Upper lobe of right lung (tissue), 1 donor: ENCODE results near the gene CMC4. TPM values are rescaled to one million over a fixed set of nuclear protein-coding genes. Genes with fewer than 3 reads are reported as not detected.

Experiments
- ATAC-seq: fragments of 200-7000 bp; cut with Tn5 transposase; one replicate; pipeline ENCODE4 v1.9.1; 2020; ENCODE audit warnings: mild to moderate bottlenecking, moderate library complexity
- DNase-seq: peaks from one replicate; pipeline ENCODE4 v3.0.0-alpha.2; 2020
- H3K27ac ChIP-seq: fragments of 200-600 bp; one replicate; pipeline ENCODE4 v1.8.0; 2022
- H3K27me3 ChIP-seq: fragments of 200-600 bp; one replicate; pipeline ENCODE4 v1.8.0; 2022; ENCODE audit warnings: mild to moderate bottlenecking
- H3K36me3 ChIP-seq: fragments of 200-600 bp; one replicate; pipeline ENCODE4 v1.8.0; 2022
- H3K4me1 ChIP-seq: fragments of 200-600 bp; one replicate; pipeline ENCODE4 v1.8.0; 2022
- H3K4me3 ChIP-seq: fragments of 200-600 bp; one replicate; pipeline ENCODE4 v1.8.0; 2022; ENCODE audit warnings: mild to moderate bottlenecking
- H3K9me3 ChIP-seq: fragments of 200-600 bp; one replicate; pipeline ENCODE4 v1.8.0; 2022
- CTCF ChIP-seq: fragments of 200-600 bp; IDR thresholded peaks from one replicate; pipeline ENCODE4 v1.8.0; 2022; ENCODE audit warnings: antibody characterized with exemption
- intact Hi-C: fragments of 100-400 bp; cut with DNase I; formaldehyde crosslinking; loops from one replicate; pipeline ENCODE4 v1.11.0; 2022
- total RNA-seq: library from RNA; stranded (reverse); fragmentation: NEBNext Ultra II Directional; extraction: Animal tissue kit (Norgen Biotek cat#: 25700); gene quantifications from one replicate; pipeline ENCODE4 v1.2.1, GENCODE V29; 2021
- donor health status: DM: no; HTN: yes; CAD: no; lungs with severe emphysema.

CMC4 gene
- total RNA-seq, 1 donor from 2014 or later: 6.6 TPM

- Histone ChIP-seq H3K9me3 (no peaks in the 10 kb centered on the region), H3K36me3 (peaks cover 4% of the 10 kb centered on the region), H3K27ac (no peak overlapping the region), H3K4me3 (no peak overlapping the region), H3K4me1 (no peaks in the 10 kb centered on the region), H3K27me3 (no peaks in the 10 kb centered on the region)
- ATAC-seq: peak; percentile 99
- DNase-seq: peak; percentile 71
- TF ChIP-seq CTCF: peak; percentile 71
- intact Hi-C loops: no loop called here
Measured at GRCh38 chrX:155056877-155057792, 13.8 kb downstream of the CMC4 start.

DNA sequence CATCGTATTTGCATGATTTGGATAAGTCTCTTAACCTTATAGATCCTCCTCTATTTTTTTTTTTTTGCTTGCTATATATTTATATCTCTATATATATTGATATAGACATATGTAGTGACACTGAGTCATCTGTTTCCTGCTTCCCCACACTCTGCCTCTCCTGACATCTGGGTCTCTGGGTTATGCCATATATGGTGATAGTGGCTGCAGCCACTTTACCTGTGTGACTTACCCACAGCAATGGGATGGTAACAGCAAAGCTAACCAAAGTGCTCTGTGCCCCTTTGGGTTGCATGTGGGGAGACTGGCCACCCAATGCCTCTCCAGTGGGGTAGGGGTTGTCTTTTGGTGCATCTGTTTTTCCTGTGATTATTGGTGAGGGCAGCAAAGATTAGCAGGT lies 14.5 kb downstream of the CMC4 start:
- no peak overlapping the region for H3K27ac ChIP-seq
- no peak for ATAC-seq
- H3K4me1 ChIP-seq: no peaks in the 10 kb centered on the region
- H3K36me3 ChIP-seq: peaks cover 8% of the 10 kb centered on the region
- no peaks in the 10 kb centered on the region for H3K9me3 ChIP-seq
- TF ChIP-seq CTCF: no peak
- H3K4me3 ChIP-seq: no peak overlapping the region
- no peaks in the 10 kb centered on the region for H3K27me3 ChIP-seq
- no peak for DNase-seq
- intact Hi-C loops: no loop called here

DNA sequence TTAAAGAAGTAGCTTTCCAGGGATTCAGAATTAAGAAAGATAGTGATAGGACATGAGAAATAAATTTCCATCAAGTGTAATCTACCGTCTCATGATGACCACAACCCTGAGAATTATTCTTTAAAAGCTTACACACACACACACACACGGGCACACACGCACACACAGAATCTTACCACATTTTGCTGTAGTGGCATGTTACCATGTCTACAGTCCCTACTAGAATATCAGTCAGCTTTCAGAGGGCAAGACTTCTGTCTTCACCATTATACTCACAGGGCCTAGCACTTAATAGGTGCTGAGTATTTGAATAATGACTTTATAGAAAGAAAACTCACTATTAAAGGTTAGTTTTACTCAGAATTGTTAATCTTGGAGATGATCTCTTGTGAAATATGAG lies 15.4 kb downstream of the CMC4 start:
- DNase-seq (no peak), ATAC-seq (no peak)
- intact Hi-C loops: no loop called here
- H3K9me3 ChIP-seq: no peaks in the 10 kb centered on the region
- peaks cover 8% of the 10 kb centered on the region for H3K36me3 ChIP-seq
- no peak overlapping the region for H3K4me3 ChIP-seq
- no peak overlapping the region for H3K27ac ChIP-seq
- H3K4me1 ChIP-seq: no peaks in the 10 kb centered on the region
- no peaks in the 10 kb centered on the region for H3K27me3 ChIP-seq
- TF ChIP-seq CTCF: no peak

GRCh38 chrX:155054255-155054654 lies 16.7 kb downstream of the CMC4 start:
- Histone ChIP-seq H3K4me1 (no peaks in the 10 kb centered on the region), H3K27me3 (no peaks in the 10 kb centered on the region), H3K36me3 (peaks cover 8% of the 10 kb centered on the region), H3K27ac (no peak overlapping the region), H3K9me3 (no peaks in the 10 kb centered on the region), H3K4me3 (no peak overlapping the region)
- DNase-seq: no peak
- intact Hi-C loops: loop anchor here (5.0 kb wide), 1 partner anchor 72 kb away; no protein-coding TSS in a partner anchor
- ATAC-seq: no peak
- TF ChIP-seq CTCF: no peak

GRCh38 chrX:155053656-155054055 lies 17.3 kb downstream of the CMC4 start:
- Histone ChIP-seq H3K9me3 (no peaks in the 10 kb centered on the region), H3K36me3 (peaks cover 8% of the 10 kb centered on the region), H3K27ac (no peak overlapping the region), H3K4me3 (no peak overlapping the region), H3K4me1 (no peaks in the 10 kb centered on the region), H3K27me3 (no peaks in the 10 kb centered on the region)
- intact Hi-C loops: loop anchor here (5.0 kb wide), 1 partner anchor 71 kb away; no protein-coding TSS in a partner anchor
- no peak for ATAC-seq
- no peak for TF ChIP-seq CTCF
- DNase-seq: no peak
